Liver (tissue), 9 donors: ENCODE results near the gene BNC2. TPM values are rescaled to one million over a fixed set of nuclear protein-coding genes. Genes with fewer than 3 reads are reported as not detected.

ENCODE experiments used
- DNase-seq: peaks from one replicate; pipeline ENCODE4 v3.0.0-alpha.2; 2017; ENCODE audit warnings: low spot score
- H3K27ac ChIP-seq, 2 donors: one replicate each; pipeline ENCODE4 v1.7.0; 2013; ENCODE audit warnings: inconsistent platforms in 2 of 2, low read length in 2 of 2, control low read depth in 1 of 2, low read depth in 1 of 2, mild to moderate bottlenecking in 1 of 2
- H3K27me3 ChIP-seq, 4 donors: one replicate each; pipeline versions ENCODE4 v1.6.1 to v1.7.0; 2013; ENCODE audit warnings: low read length in 3 of 4, inconsistent platforms in 1 of 4, mild to moderate bottlenecking in 1 of 4, moderate library complexity in 1 of 4; ENCODE audit not compliant: control insufficient read depth in 4 of 4, insufficient read depth in 4 of 4
- H3K36me3 ChIP-seq, 4 donors: one replicate each; pipeline versions ENCODE4 v1.6.1 to v1.7.0; 2013; ENCODE audit warnings: low read length in 3 of 4, mild to moderate bottlenecking in 3 of 4, low read depth in 1 of 4, moderate library complexity in 1 of 4; ENCODE audit not compliant: control insufficient read depth in 4 of 4, insufficient read depth in 3 of 4
- H3K4me1 ChIP-seq, 4 donors: one replicate each; pipeline versions ENCODE4 v1.6.1 to v1.7.0; 2013; ENCODE audit warnings: low read length in 3 of 4, mild to moderate bottlenecking in 3 of 4, moderate library complexity in 1 of 4; ENCODE audit not compliant: control insufficient read depth in 4 of 4, insufficient read depth in 4 of 4
- H3K4me3 ChIP-seq, 3 donors: one replicate each; pipeline versions ENCODE4 v1.6.1 to v1.7.0; 2013; ENCODE audit warnings: low read length in 3 of 3, control low read depth in 1 of 3, low read depth in 1 of 3, mild to moderate bottlenecking in 1 of 3
- H3K9ac ChIP-seq, 2 donors: one replicate each; pipeline ENCODE4 v1.7.0; 2013; ENCODE audit warnings: low read length in 2 of 2, mild to moderate bottlenecking in 2 of 2, moderate library complexity in 2 of 2, control low read depth in 1 of 2, low read depth in 1 of 2
- H3K9me3 ChIP-seq, 4 donors: one replicate each; pipeline versions ENCODE4 v1.6.1 to v1.7.0; 2013; ENCODE audit warnings: low read length in 3 of 4; ENCODE audit not compliant: control insufficient read depth in 4 of 4
- EGR1 ChIP-seq, 2 donors: IDR thresholded peaks; 2 replicates each; pipeline ENCODE4 v1.6.1; 2016 to 2018; ENCODE audit warnings: antibody characterized with exemption in 2 of 2, low read depth in 2 of 2
- FOXA1 ChIP-seq: IDR thresholded peaks from 2 replicates; pipeline ENCODE4 v1.6.1; 2016; ENCODE audit warnings: antibody characterized with exemption
- FOXA2 ChIP-seq: IDR thresholded peaks from 2 replicates; pipeline ENCODE4 v1.6.1; 2016; ENCODE audit warnings: antibody characterized with exemption
- GABPA ChIP-seq, 2 donors: IDR thresholded peaks in 1 of 2; conservative IDR thresholded peaks in 1 of 2; 2 replicates each; pipeline ENCODE4 v1.6.1; 2016; ENCODE audit warnings: antibody characterized with exemption in 2 of 2, mild to moderate bottlenecking in 1 of 2, moderate library complexity in 1 of 2
- HNF4A ChIP-seq, 2 donors: conservative IDR thresholded peaks; 2 replicates each; pipeline ENCODE4 v1.6.1; 2016; ENCODE audit warnings: antibody characterized with exemption in 2 of 2, mild to moderate bottlenecking in 2 of 2
- HNF4G ChIP-seq: IDR thresholded peaks from 2 replicates; pipeline ENCODE4 v1.6.1; 2016; ENCODE audit warnings: antibody characterized with exemption
- JUND ChIP-seq, 2 donors: IDR thresholded peaks; 2 replicates each; pipeline ENCODE4 v1.6.1; 2016; ENCODE audit warnings: antibody characterized with exemption in 2 of 2
- NR2F2 ChIP-seq: IDR thresholded peaks from 2 replicates; pipeline ENCODE4 v1.6.1; 2016; ENCODE audit warnings: antibody characterized with exemption
- RAD21 ChIP-seq, 2 donors: IDR thresholded peaks; 2 replicates each; pipeline ENCODE4 v1.6.1; 2016; ENCODE audit warnings: antibody characterized with exemption in 2 of 2, mild to moderate bottlenecking in 2 of 2
- RXRA ChIP-seq, 2 donors: IDR thresholded peaks; 2 replicates each; pipeline ENCODE4 v1.6.1; 2017 to 2018; ENCODE audit warnings: antibody characterized with exemption in 2 of 2, mild to moderate bottlenecking in 1 of 2
- SP1 ChIP-seq: IDR thresholded peaks from 2 replicates; pipeline ENCODE4 v1.6.1; 2018; ENCODE audit warnings: antibody characterized with exemption, mild to moderate bottlenecking
- TAF1 ChIP-seq: conservative IDR thresholded peaks from 2 replicates; pipeline ENCODE4 v1.6.1; 2016; ENCODE audit warnings: antibody characterized with exemption, mild to moderate bottlenecking
- YY1 ChIP-seq: IDR thresholded peaks from 2 replicates; pipeline ENCODE4 v1.6.1; 2016; ENCODE audit warnings: antibody characterized with exemption, mild to moderate bottlenecking
- WGBS: extraction: QIAGEN DNeasy Blood & Tissue Kit; methylation state at CpG from one replicate; pipeline ENCODE4 v1.1.7; 2013; 5-methylcytosine and 5-hydroxymethylcytosine counted together
- polyA plus RNA-seq, 2 donors: library from polyadenylated mRNA; stranded (reverse) in 1 of 2; unstranded in 1 of 2; fragments of 200-250 nt in 1 of 2; fragments of >200 nt in 1 of 2; fragmentation: Nextera tagmentation in 1 of 2; extraction: Ambion mirVana in 1 of 2; gene quantifications; one replicate each; pipeline versions ENCODE4 v1.2.1 to v1.2.3, GENCODE V29; 2013 to 2015
- total RNA-seq, 2 donors: library from RNA; depleted of rRNA; stranded (reverse); fragments of >200 nt; gene quantifications; one replicate each; pipeline ENCODE4 v1.2.3, GENCODE V29; 2014
- TF ChIP-seq, protein P1 (sequence below): IDR thresholded peaks from 2 replicates; pipeline ENCODE4 v1.6.1; 2016; ENCODE audit warnings: antibody characterized with exemption
- TF ChIP-seq, protein P2 (sequence below): fragments of 150-350 bp; IDR thresholded peaks from 2 replicates; pipeline ENCODE4 v1.5.1; 2017; ENCODE audit warnings: improper control_type of control experiment, low read depth, low read length; ENCODE audit not compliant: missing input control
- TF ChIP-seq, protein P3 (sequence below): IDR thresholded peaks from 2 replicates; pipeline ENCODE4 v1.6.1; 2016; ENCODE audit warnings: antibody characterized with exemption
- TF ChIP-seq, protein P4 (sequence below): IDR thresholded peaks from 2 replicates; pipeline ENCODE4 v1.6.1; 2016; ENCODE audit warnings: antibody characterized with exemption, mild to moderate bottlenecking
- donor health status: healthy.
- donor health status: healthy.
- donor health status: healthy.
- donor health status: healthy.
- donor health status: healthy.

The BNC2 gene
- total and polyA plus RNA-seq, 4 donors: 0.07 to 0.67 (median 0.08) TPM

DNA sequence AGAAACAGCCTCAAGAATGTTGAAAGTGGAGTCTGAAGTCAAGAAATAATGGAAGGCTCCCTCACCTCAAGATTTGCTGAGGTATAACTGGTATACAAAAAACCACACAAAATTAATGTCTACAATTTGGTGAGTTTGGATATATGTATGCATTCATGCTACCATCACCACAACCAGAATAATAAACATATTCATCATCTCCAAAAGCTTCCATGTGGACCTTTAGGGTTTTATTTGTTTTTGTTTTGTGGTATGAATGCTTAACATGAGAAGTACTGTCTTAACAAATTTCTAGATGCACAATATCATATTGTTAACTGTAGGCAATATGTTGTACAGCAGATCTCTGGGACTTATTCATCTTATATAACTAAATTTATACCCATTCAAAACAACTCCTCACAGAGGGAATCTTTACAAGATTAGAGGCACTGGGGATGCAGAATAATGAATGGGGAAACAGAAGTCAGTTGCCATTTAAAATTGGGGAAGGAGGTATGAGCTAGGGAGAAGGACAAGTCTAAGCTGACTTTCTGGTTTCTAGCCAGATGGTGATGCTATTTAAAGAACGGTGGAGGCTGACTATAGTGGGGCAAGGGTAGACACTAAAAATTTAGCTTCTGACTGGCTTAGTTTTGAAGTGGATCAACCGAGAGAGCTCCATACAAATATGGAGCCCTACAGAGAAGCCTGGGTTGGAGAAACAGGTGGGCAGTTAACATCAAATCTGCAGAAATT, 213.9 kb downstream of the BNC2 start:
- 75% methylated on average over 2 of the region's 2 CpGs for WGBS
- Histone ChIP-seq H3K9me3 (no peaks in the 10 kb centered on the region), H3K4me1 (peaks cover 0 to 10% (median 10%) of the 10 kb centered on the region in 4 donors), H3K27ac (no peak overlapping the region), H3K9ac (no peak overlapping the region), H3K36me3 (no peaks in the 10 kb centered on the region), H3K27me3 (no peaks in the 10 kb centered on the region), H3K4me3 (no peak overlapping the region)
- DNase-seq: no peak
- no peak for TF ChIP-seq YY1
- TF ChIP-seq SP1: no peak
- TF ChIP-seq, protein P1, sequence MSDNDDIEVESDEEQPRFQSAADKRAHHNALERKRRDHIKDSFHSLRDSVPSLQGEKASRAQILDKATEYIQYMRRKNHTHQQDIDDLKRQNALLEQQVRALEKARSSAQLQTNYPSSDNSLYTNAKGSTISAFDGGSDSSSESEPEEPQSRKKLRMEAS: no peak
- no peak for TF ChIP-seq HNF4A (conservative IDR thresholded peaks at IDR 0.05)
- TF ChIP-seq RXRA (IDR thresholded peaks at IDR 0.05): no peak
- TF ChIP-seq HNF4G: no peak
- no peak for TF ChIP-seq RAD21 (IDR thresholded peaks at IDR 0.05)
- no peak for TF ChIP-seq FOXA1

DNA sequence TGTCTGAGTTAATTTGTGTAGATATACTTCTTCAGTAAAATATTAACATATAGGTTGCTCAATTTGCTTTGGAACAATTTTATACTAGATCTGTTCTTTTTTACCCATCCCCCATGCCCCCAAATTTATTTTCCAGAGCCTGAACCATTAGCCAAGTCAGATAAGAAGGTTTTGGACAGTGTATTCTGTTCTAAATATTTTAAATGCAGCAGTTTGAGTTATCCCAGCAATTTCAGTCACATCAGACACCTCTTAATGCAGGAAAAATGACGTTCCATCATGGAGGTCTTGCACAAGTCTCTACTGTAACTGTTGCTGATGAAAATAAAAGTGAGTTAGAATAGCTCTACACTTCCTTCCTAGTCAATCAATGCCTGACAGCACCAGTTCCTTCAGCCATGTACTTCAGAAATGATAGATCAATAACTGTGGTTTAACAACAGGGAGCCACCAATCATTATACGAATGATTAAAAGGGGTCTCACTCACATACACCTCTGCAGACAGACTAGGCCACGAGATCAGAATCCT, 215.8 kb downstream of the BNC2 start:
- H3K27ac ChIP-seq: no peak overlapping the region
- peak overlapping the region in 1 of 2 donors; percentile 61 for H3K9ac ChIP-seq
- H3K9me3 ChIP-seq: no peaks in the 10 kb centered on the region
- 85% methylated on average over 3 of the region's 3 CpGs for WGBS
- TF ChIP-seq FOXA1: no peak
- TF ChIP-seq SP1: no peak
- TF ChIP-seq, protein P2, sequence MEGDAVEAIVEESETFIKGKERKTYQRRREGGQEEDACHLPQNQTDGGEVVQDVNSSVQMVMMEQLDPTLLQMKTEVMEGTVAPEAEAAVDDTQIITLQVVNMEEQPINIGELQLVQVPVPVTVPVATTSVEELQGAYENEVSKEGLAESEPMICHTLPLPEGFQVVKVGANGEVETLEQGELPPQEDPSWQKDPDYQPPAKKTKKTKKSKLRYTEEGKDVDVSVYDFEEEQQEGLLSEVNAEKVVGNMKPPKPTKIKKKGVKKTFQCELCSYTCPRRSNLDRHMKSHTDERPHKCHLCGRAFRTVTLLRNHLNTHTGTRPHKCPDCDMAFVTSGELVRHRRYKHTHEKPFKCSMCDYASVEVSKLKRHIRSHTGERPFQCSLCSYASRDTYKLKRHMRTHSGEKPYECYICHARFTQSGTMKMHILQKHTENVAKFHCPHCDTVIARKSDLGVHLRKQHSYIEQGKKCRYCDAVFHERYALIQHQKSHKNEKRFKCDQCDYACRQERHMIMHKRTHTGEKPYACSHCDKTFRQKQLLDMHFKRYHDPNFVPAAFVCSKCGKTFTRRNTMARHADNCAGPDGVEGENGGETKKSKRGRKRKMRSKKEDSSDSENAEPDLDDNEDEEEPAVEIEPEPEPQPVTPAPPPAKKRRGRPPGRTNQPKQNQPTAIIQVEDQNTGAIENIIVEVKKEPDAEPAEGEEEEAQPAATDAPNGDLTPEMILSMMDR: no peak
- TF ChIP-seq YY1: no peak
- TF ChIP-seq JUND (IDR thresholded peaks at IDR 0.05): no peak
- TF ChIP-seq NR2F2: no peak
- TF ChIP-seq HNF4G: no peak
- TF ChIP-seq TAF1: no peak
- no peak for TF ChIP-seq FOXA2
- TF ChIP-seq HNF4A (conservative IDR thresholded peaks at IDR 0.05): no peak
- TF ChIP-seq, protein P1: no peak
- TF ChIP-seq RAD21 (IDR thresholded peaks at IDR 0.05): no peak
- TF ChIP-seq, protein P3, sequence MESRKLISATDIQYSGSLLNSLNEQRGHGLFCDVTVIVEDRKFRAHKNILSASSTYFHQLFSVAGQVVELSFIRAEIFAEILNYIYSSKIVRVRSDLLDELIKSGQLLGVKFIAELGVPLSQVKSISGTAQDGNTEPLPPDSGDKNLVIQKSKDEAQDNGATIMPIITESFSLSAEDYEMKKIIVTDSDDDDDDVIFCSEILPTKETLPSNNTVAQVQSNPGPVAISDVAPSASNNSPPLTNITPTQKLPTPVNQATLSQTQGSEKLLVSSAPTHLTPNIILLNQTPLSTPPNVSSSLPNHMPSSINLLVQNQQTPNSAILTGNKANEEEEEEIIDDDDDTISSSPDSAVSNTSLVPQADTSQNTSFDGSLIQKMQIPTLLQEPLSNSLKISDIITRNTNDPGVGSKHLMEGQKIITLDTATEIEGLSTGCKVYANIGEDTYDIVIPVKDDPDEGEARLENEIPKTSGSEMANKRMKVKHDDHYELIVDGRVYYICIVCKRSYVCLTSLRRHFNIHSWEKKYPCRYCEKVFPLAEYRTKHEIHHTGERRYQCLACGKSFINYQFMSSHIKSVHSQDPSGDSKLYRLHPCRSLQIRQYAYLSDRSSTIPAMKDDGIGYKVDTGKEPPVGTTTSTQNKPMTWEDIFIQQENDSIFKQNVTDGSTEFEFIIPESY: no peak
- no peak for TF ChIP-seq RXRA (IDR thresholded peaks at IDR 0.05)
- no peak for TF ChIP-seq GABPA (IDR thresholded peaks at IDR 0.05 in 1 of 2, conservative IDR thresholded peaks at IDR 0.05 in 1 of 2)
- TF ChIP-seq, protein P4, sequence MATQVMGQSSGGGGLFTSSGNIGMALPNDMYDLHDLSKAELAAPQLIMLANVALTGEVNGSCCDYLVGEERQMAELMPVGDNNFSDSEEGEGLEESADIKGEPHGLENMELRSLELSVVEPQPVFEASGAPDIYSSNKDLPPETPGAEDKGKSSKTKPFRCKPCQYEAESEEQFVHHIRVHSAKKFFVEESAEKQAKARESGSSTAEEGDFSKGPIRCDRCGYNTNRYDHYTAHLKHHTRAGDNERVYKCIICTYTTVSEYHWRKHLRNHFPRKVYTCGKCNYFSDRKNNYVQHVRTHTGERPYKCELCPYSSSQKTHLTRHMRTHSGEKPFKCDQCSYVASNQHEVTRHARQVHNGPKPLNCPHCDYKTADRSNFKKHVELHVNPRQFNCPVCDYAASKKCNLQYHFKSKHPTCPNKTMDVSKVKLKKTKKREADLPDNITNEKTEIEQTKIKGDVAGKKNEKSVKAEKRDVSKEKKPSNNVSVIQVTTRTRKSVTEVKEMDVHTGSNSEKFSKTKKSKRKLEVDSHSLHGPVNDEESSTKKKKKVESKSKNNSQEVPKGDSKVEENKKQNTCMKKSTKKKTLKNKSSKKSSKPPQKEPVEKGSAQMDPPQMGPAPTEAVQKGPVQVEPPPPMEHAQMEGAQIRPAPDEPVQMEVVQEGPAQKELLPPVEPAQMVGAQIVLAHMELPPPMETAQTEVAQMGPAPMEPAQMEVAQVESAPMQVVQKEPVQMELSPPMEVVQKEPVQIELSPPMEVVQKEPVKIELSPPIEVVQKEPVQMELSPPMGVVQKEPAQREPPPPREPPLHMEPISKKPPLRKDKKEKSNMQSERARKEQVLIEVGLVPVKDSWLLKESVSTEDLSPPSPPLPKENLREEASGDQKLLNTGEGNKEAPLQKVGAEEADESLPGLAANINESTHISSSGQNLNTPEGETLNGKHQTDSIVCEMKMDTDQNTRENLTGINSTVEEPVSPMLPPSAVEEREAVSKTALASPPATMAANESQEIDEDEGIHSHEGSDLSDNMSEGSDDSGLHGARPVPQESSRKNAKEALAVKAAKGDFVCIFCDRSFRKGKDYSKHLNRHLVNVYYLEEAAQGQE: no peak
- no peak for TF ChIP-seq EGR1 (IDR thresholded peaks at IDR 0.05; ENCODE audit: low read depth in 2 of 2)
- H3K4me1 ChIP-seq: peaks cover 0 to 10% (median 10%) of the 10 kb centered on the region in 4 donors
- DNase-seq: no peak
- H3K4me3 ChIP-seq: peak overlapping the region in 1 of 3 donors; percentile 21
- H3K36me3 ChIP-seq: no peaks in the 10 kb centered on the region
- H3K27me3 ChIP-seq: no peaks in the 10 kb centered on the region
